ENCODE measurements around the gene KDM4F.

Gene KDM4F

GRCh38 chr11:95081010-95081409 is 31.8 kb downstream of the KDM4F start:
- TF ChIP-seq CTCF (IDR thresholded peaks at IDR 0.05; ENCODE audit: low read depth, low read length, missing control alignments): no peak
- in situ Hi-C loops (cut with HindIII; ENCODE audit: low sequenced_read_pairs): no loop called here
- DNase-seq (ENCODE audit: low read depth): no peak
- no peak overlapping the region for H3K4me3 ChIP-seq (ENCODE audit: low read depth, low read length)

GRCh38 chr11:95081412-95081811 is 32.2 kb downstream of the KDM4F start:
- no peak overlapping the region for H3K4me3 ChIP-seq (ENCODE audit: low read depth, low read length)
- no peak for DNase-seq (ENCODE audit: low read depth)
- in situ Hi-C loops (cut with HindIII; ENCODE audit: low sequenced_read_pairs): no loop called here
- no peak for TF ChIP-seq CTCF (IDR thresholded peaks at IDR 0.05; ENCODE audit: low read depth, low read length, missing control alignments)

GRCh38 chr11:95082576-95083001 is 33.4 kb downstream of the KDM4F start:
- in situ Hi-C loops (cut with HindIII; ENCODE audit: low sequenced_read_pairs): no loop called here
- H3K4me3 ChIP-seq (ENCODE audit: low read depth, low read length): no peak overlapping the region
- DNase-seq (ENCODE audit: low read depth): no peak
- no peak for TF ChIP-seq CTCF (IDR thresholded peaks at IDR 0.05; ENCODE audit: low read depth, low read length, missing control alignments)

GRCh38 chr11:95084509-95084908 is 35.3 kb downstream of the KDM4F start:
- no peak overlapping the region for H3K4me3 ChIP-seq (ENCODE audit: low read depth, low read length)
- in situ Hi-C loops (cut with HindIII; ENCODE audit: low sequenced_read_pairs): no loop called here
- DNase-seq (ENCODE audit: low read depth): no peak
- TF ChIP-seq CTCF (IDR thresholded peaks at IDR 0.05; ENCODE audit: low read depth, low read length, missing control alignments): no peak

GRCh38 chr11:95085117-95085816 is 36.0 kb downstream of the KDM4F start:
- TF ChIP-seq CTCF (IDR thresholded peaks at IDR 0.05; ENCODE audit: low read depth, low read length, missing control alignments): no peak
- in situ Hi-C loops (cut with HindIII; ENCODE audit: low sequenced_read_pairs): no loop called here
- H3K4me3 ChIP-seq (ENCODE audit: low read depth, low read length): no peak overlapping the region
- DNase-seq (ENCODE audit: low read depth): no peak

- no peak overlapping the region for H3K4me3 ChIP-seq (ENCODE audit: low read depth, low read length)
- in situ Hi-C loops (cut with HindIII; ENCODE audit: low sequenced_read_pairs): no loop called here
- no peak for DNase-seq (ENCODE audit: low read depth)
- TF ChIP-seq CTCF (IDR thresholded peaks at IDR 0.05; ENCODE audit: low read depth, low read length, missing control alignments): no peak
Observed at GRCh38 chr11:95086151-95086550, 36.9 kb downstream of the KDM4F start.
